ENCODE results near the gene GP1BA. TPM values are rescaled to one million over a fixed set of nuclear protein-coding genes. Genes with fewer than 3 reads are reported as not detected.
"Not testable (repeated sequence)": the region's sequence is repeated elsewhere in the genome, so short reads cannot be mapped to it uniquely, and the experiment has no call there.

Gene GP1BA
- total RNA-seq, 4 donors from 2014 or later, result not detected

- intact Hi-C loops (cut with DNase I; ENCODE audit: low total_unique reads) (no loop called here), in situ Hi-C loops (cut with MboI; ENCODE audit: low sequenced_read_pairs in 4 of 4) (loop anchor here in 3 of 4 donors (10.0 kb wide), 2 partner anchors 65 to 145 kb away; partner anchors contain the start of gene CAMTA2 (in 3 of the 3))
- H3K9me3 ChIP-seq, result no peaks in the 10 kb centered on the region
- no peak for DNase-seq
- no peak overlapping the region for H3K27ac ChIP-seq
- ATAC-seq, result no peak
- no peaks in the 10 kb centered on the region for H3K4me1 ChIP-seq
- H3K27me3 ChIP-seq, result no peaks in the 10 kb centered on the region
- no peak overlapping the region for H3K4me3 ChIP-seq
- no peak for TF ChIP-seq CTCF (IDR thresholded peaks at IDR 0.05 in 4 of 5, conservative IDR thresholded peaks at IDR 0.05 in 1 of 5)
- TF ChIP-seq POLR2A (IDR thresholded peaks at IDR 0.05), result no peak
- H3K36me3 ChIP-seq, result no peaks in the 10 kb centered on the region
Measured at GRCh38 chr17:4919511-4920047, 12.5 kb upstream of the GP1BA start.

- no peaks in the 10 kb centered on the region for H3K27me3 ChIP-seq
- in situ Hi-C loops (cut with MboI; ENCODE audit: low sequenced_read_pairs in 4 of 4) (no loop called here), intact Hi-C loops (cut with DNase I; ENCODE audit: low total_unique reads) (no loop called here)
- TF ChIP-seq CTCF (IDR thresholded peaks at IDR 0.05 in 4 of 5, conservative IDR thresholded peaks at IDR 0.05 in 1 of 5), result no peak
- TF ChIP-seq POLR2A (IDR thresholded peaks at IDR 0.05), result no peak
- ATAC-seq (peak in 1 of 2 donors; percentile 21), DNase-seq (no peak)
- no peaks in the 10 kb centered on the region for H3K4me1 ChIP-seq
- no peak overlapping the region for H3K4me3 ChIP-seq
- H3K36me3 ChIP-seq, result no peaks in the 10 kb centered on the region
- H3K9me3 ChIP-seq, result no peaks in the 10 kb centered on the region
- no peak overlapping the region for H3K27ac ChIP-seq
Measured at GRCh38 chr17:4920351-4921048, 11.6 kb upstream of the GP1BA start.

DNA sequence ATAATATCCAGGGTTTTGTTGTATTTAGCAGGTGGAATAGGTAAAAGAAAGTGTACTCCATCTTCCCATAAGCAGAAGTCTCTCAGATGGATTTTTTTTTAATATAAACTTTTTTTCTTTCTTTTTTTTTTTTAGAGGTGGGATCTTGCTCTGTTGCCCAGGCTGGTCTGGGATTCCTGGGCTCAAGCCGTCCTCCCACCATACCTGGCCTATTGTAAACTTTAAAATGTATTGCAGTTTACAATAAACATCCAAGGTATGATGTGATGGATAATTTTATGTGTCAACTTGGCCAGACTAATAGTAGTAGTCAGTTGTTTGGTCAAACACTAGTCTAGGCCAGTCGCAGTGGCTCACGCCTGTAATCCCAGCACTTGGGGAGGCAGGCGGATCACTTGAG lies 10.8 kb upstream of the GP1BA start:
- H3K27ac ChIP-seq, result no peak overlapping the region
- ATAC-seq (no peak), DNase-seq (no peak)
- TF ChIP-seq POLR2A (IDR thresholded peaks at IDR 0.05), result no peak
- TF ChIP-seq CTCF (IDR thresholded peaks at IDR 0.05 in 4 of 5, conservative IDR thresholded peaks at IDR 0.05 in 1 of 5), result no peak
- in situ Hi-C loops (cut with MboI; ENCODE audit: low sequenced_read_pairs in 4 of 4) (no loop called here), intact Hi-C loops (cut with DNase I; ENCODE audit: low total_unique reads) (no loop called here)
- no peaks in the 10 kb centered on the region for H3K36me3 ChIP-seq
- H3K4me3 ChIP-seq, result no peak overlapping the region
- no peaks in the 10 kb centered on the region for H3K27me3 ChIP-seq
- H3K4me1 ChIP-seq, result no peaks in the 10 kb centered on the region
- H3K9me3 ChIP-seq, result no peaks in the 10 kb centered on the region

DNA sequence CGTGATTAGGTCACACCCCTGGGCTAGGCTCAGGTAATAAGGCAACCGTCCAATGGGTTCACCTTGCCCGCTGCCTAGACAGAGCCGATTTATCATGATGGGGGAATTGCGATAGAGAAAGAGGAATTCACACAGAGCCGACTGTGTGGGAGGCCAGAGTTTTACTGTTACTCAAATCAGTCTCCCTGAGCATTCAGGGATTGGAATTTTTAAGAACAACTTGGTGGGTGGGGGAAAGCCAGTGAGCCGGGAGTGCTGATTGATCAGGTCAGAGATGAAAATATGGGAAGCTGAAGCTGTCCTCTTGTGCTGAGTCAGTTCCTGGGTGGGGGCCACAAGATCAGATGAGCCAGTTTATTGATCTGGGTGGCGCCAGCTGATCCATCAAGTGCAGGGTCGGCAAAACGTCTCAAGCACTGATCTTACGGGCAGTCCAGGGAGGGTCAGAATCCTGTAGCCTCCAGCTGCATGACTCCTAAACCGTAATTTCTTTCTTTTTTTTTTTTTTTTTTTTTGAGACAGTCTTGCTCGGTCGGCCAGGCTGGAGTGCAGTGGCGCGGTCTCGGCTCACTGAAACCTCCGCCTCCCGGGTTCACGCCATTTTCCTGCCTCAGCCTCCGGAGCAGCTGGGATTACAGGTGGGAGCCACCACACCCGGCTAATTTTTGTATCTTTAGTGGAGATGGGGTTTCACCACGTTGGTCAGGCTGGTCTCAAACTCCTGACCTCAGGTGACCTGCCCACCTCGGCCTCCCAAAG lies 5.3 kb upstream of the GP1BA start:
- H3K9me3 ChIP-seq; ATAC-seq; H3K4me3 ChIP-seq; intact Hi-C loops (cut with DNase I; ENCODE audit: low total_unique reads); H3K27me3 ChIP-seq; DNase-seq; H3K4me1 ChIP-seq; in situ Hi-C loops (cut with MboI; ENCODE audit: low sequenced_read_pairs in 4 of 4); H3K36me3 ChIP-seq; H3K27ac ChIP-seq: not testable (repeated sequence)

- in situ Hi-C loops (cut with MboI; ENCODE audit: low sequenced_read_pairs in 4 of 4), result no loop called here
- no peak for TF ChIP-seq POLR2A (IDR thresholded peaks at IDR 0.05)
- no peak for TF ChIP-seq CTCF (IDR thresholded peaks at IDR 0.05 in 4 of 5, conservative IDR thresholded peaks at IDR 0.05 in 1 of 5)
- Histone ChIP-seq H3K9me3 (no peaks in the 10 kb centered on the region), H3K4me3 (no peak overlapping the region), H3K4me1 (peaks cover 1 to 2% of the 10 kb centered on the region in 2 donors), H3K27ac (no peak overlapping the region), H3K27me3 (no peaks in the 10 kb centered on the region), H3K36me3 (no peaks in the 10 kb centered on the region)
- ATAC-seq, result no peak
- no peak for DNase-seq
- intact Hi-C loops (cut with DNase I; ENCODE audit: low total_unique reads), result no loop called here
Measured at GRCh38 chr17:4928881-4929280, 3.2 kb upstream of the GP1BA start.
